GF-D8 (cell line): Measurements from ENCODE around the gene SPP2.

Source experiments
- DNase-seq: peaks from one replicate; lab custom pipeline; 2025; lab: John Stamatoyannopoulos, UW

Gene SPP2

GRCh38 chr2:234050455-234051135, at the start of gene SPP2:
TSS of gene SPP2 (plus strand) at chr2:234050702. CDS start at chr2:234050787, 85 bp downstream.
- no peak for DNase-seq

- DNase-seq = no peak
Measured at GRCh38 chr2:234001380-234002160, 48.9 kb upstream of the SPP2 start.

- no peak for DNase-seq
Measured at GRCh38 chr2:234002281-234002680, 48.2 kb upstream of the SPP2 start.

- DNase-seq = no peak
Measured at GRCh38 chr2:234003972-234004617, 46.4 kb upstream of the SPP2 start.

GRCh38 chr2:234005126-234005525, 45.4 kb upstream of the SPP2 start:
- DNase-seq = no peak

- DNase-seq = no peak
Measured at GRCh38 chr2:234006501-234006900, 44.0 kb upstream of the SPP2 start.

GRCh38 chr2:234014427-234014826, 36.1 kb upstream of the SPP2 start:
- no peak for DNase-seq

- no peak for DNase-seq
Measured at GRCh38 chr2:234015861-234016260, 34.6 kb upstream of the SPP2 start.

- no peak for DNase-seq
Measured at GRCh38 chr2:234019896-234020295, 30.6 kb upstream of the SPP2 start.

GRCh38 chr2:234020332-234020731, 30.2 kb upstream of the SPP2 start:
- DNase-seq = no peak

- DNase-seq = no peak
Measured at GRCh38 chr2:234022424-234022823, 28.1 kb upstream of the SPP2 start.

GRCh38 chr2:234024304-234024703, 26.2 kb upstream of the SPP2 start:
- no peak for DNase-seq

- no peak for DNase-seq
Measured at GRCh38 chr2:234025466-234025865, 25.0 kb upstream of the SPP2 start.

GRCh38 chr2:234025891-234026401, 24.6 kb upstream of the SPP2 start:
- DNase-seq = no peak

GRCh38 chr2:234026693-234027254, 23.7 kb upstream of the SPP2 start:
- DNase-seq = no peak

GRCh38 chr2:234027641-234028040, 22.9 kb upstream of the SPP2 start:
- no peak for DNase-seq

- no peak for DNase-seq
Measured at GRCh38 chr2:234029150-234029733, 21.3 kb upstream of the SPP2 start.

- DNase-seq = no peak
Measured at GRCh38 chr2:234031207-234031606, 19.3 kb upstream of the SPP2 start.

GRCh38 chr2:234032279-234032856, 18.1 kb upstream of the SPP2 start:
- no peak for DNase-seq

GRCh38 chr2:234033174-234033573, 17.3 kb upstream of the SPP2 start:
- DNase-seq = no peak

- no peak for DNase-seq
Measured at GRCh38 chr2:234033885-234034284, 16.6 kb upstream of the SPP2 start.
